ENCODE measurements around the gene GABRD. TPM values are rescaled to one million over a fixed set of nuclear protein-coding genes. Genes with fewer than 3 reads are reported as not detected.

GABRD gene
- total RNA-seq, 2 experiments from 2014 or later = not detected

GRCh38 chr1:2016123-2016522 is 3.0 kb upstream of the GABRD start:
- Mint-ChIP-seq H3K27ac (no peak overlapping the region), H3K4me3 (no peak overlapping the region), H3K4me1 (peaks cover 4% of the 10 kb centered on the region), H3K9me3 (no peaks in the 10 kb centered on the region), H3K36me3 (no peaks in the 10 kb centered on the region), H3K27me3 (peaks cover 50% of the 10 kb centered on the region)
- POLR2A ChIA-PET = no interaction called here
- ATAC-seq (ENCODE audit: low read depth) (no peak), DNase-seq (no peak)

- Mint-ChIP-seq H3K4me3 (no peak overlapping the region), H3K27me3 (peaks cover 46% of the 10 kb centered on the region)
- POLR2A ChIA-PET = interaction anchor here (0.5 kb wide), 1 partner anchor 595 kb away, joined by 3 read pairs; no protein-coding TSS in a partner anchor
Measured at GRCh38 chr1:2018217-2019171, 651 bp upstream of the GABRD start.

GRCh38 chr1:2019571-2020309 is 595 bp downstream of the GABRD start:
- Mint-ChIP-seq H3K9me3 (no peaks in the 10 kb centered on the region), H3K4me1 (peaks cover 4% of the 10 kb centered on the region), H3K27me3 (peaks cover 44% of the 10 kb centered on the region), H3K4me3 (no peak overlapping the region), H3K27ac (no peak overlapping the region), H3K36me3 (no peaks in the 10 kb centered on the region)
- POLR2A ChIA-PET = no interaction called here
- DNase-seq = peak; percentile 47
- ATAC-seq (ENCODE audit: low read depth) = no peak

More at GRCh38 chr1:2018217-2019171, 651 bp upstream of the GABRD start:
- Mint-ChIP-seq H3K4me1 (peaks cover 4% of the 10 kb centered on the region), H3K27ac (no peak overlapping the region), H3K36me3 (no peaks in the 10 kb centered on the region), H3K9me3 (no peaks in the 10 kb centered on the region)
- DNase-seq (no peak), ATAC-seq (ENCODE audit: low read depth) (no peak)

- Mint-ChIP-seq H3K4me3 (no peak overlapping the region), H3K9me3 (no peaks in the 10 kb centered on the region), H3K36me3 (no peaks in the 10 kb centered on the region), H3K27me3 (peaks cover 44% of the 10 kb centered on the region), H3K27ac (no peak overlapping the region), H3K4me1 (peaks cover 4% of the 10 kb centered on the region)
- DNase-seq (no peak), ATAC-seq (ENCODE audit: low read depth) (no peak)
- POLR2A ChIA-PET = no interaction called here
Measured at GRCh38 chr1:2020310-2020655, 1.1 kb downstream of the GABRD start.

GRCh38 chr1:2021550-2021949 is 2.4 kb downstream of the GABRD start:
- POLR2A ChIA-PET = no interaction called here
- no peak overlapping the region for H3K27ac Mint-ChIP-seq
- no peak for ATAC-seq (ENCODE audit: low read depth)
- H3K4me1 Mint-ChIP-seq = peaks cover 4% of the 10 kb centered on the region
- no peaks in the 10 kb centered on the region for H3K9me3 Mint-ChIP-seq
- peaks cover 37% of the 10 kb centered on the region for H3K27me3 Mint-ChIP-seq
- H3K4me3 Mint-ChIP-seq = no peak overlapping the region
- no peak for DNase-seq
- H3K36me3 Mint-ChIP-seq = no peaks in the 10 kb centered on the region

GRCh38 chr1:2022063-2022770 is 3.1 kb downstream of the GABRD start:
- H3K27me3 Mint-ChIP-seq = peaks cover 31% of the 10 kb centered on the region
- no peaks in the 10 kb centered on the region for H3K9me3 Mint-ChIP-seq
- POLR2A ChIA-PET = no interaction called here
- no peak for DNase-seq
- H3K27ac Mint-ChIP-seq = no peak overlapping the region
- H3K4me1 Mint-ChIP-seq = peaks cover 4% of the 10 kb centered on the region
- no peaks in the 10 kb centered on the region for H3K36me3 Mint-ChIP-seq
- no peak for ATAC-seq (ENCODE audit: low read depth)
- H3K4me3 Mint-ChIP-seq = no peak overlapping the region

GRCh38 chr1:2023187-2023586 is 4.0 kb downstream of the GABRD start:
- Mint-ChIP-seq H3K9me3 (no peaks in the 10 kb centered on the region), H3K27me3 (peaks cover 22% of the 10 kb centered on the region), H3K36me3 (no peaks in the 10 kb centered on the region), H3K4me1 (peaks cover 4% of the 10 kb centered on the region), H3K27ac (no peak overlapping the region), H3K4me3 (no peak overlapping the region)
- DNase-seq = no peak
- no peak for ATAC-seq (ENCODE audit: low read depth)
- POLR2A ChIA-PET = no interaction called here

- no peaks in the 10 kb centered on the region for H3K9me3 Mint-ChIP-seq
- no peaks in the 10 kb centered on the region for H3K4me1 Mint-ChIP-seq
- POLR2A ChIA-PET = no interaction called here
- DNase-seq (no peak), ATAC-seq (ENCODE audit: low read depth) (no peak)
- H3K27ac Mint-ChIP-seq = no peak overlapping the region
- peaks cover 17% of the 10 kb centered on the region for H3K27me3 Mint-ChIP-seq
- no peaks in the 10 kb centered on the region for H3K36me3 Mint-ChIP-seq
- no peak overlapping the region for H3K4me3 Mint-ChIP-seq
Measured at GRCh38 chr1:2024451-2024850, 5.3 kb downstream of the GABRD start.

GRCh38 chr1:2024887-2025286 is 5.7 kb downstream of the GABRD start:
- Mint-ChIP-seq H3K4me3 (no peak overlapping the region), H3K27ac (no peak overlapping the region), H3K4me1 (no peaks in the 10 kb centered on the region), H3K36me3 (no peaks in the 10 kb centered on the region), H3K9me3 (no peaks in the 10 kb centered on the region), H3K27me3 (peaks cover 15% of the 10 kb centered on the region)
- ATAC-seq (ENCODE audit: low read depth) (no peak), DNase-seq (no peak)
- POLR2A ChIA-PET = interaction anchor here (1.1 kb wide), 1 partner anchor 19 kb away, joined by 3 read pairs; no protein-coding TSS in a partner anchor

GRCh38 chr1:2025491-2025981 is 6.4 kb downstream of the GABRD start:
- H3K27me3 Mint-ChIP-seq = peaks cover 9% of the 10 kb centered on the region
- peak; percentile 51 for ATAC-seq (ENCODE audit: low read depth)
- H3K4me3 Mint-ChIP-seq = peak overlapping the region; percentile 40
- H3K9me3 Mint-ChIP-seq = no peaks in the 10 kb centered on the region
- no peaks in the 10 kb centered on the region for H3K4me1 Mint-ChIP-seq
- no peaks in the 10 kb centered on the region for H3K36me3 Mint-ChIP-seq
- DNase-seq = no peak
- POLR2A ChIA-PET = interaction anchor here (1.1 kb wide), 1 partner anchor 18 kb away, joined by 3 read pairs; no protein-coding TSS in a partner anchor
- peak overlapping the region; percentile 9 for H3K27ac Mint-ChIP-seq

GRCh38 chr1:2027961-2028583 is 8.9 kb downstream of the GABRD start:
- POLR2A ChIA-PET = no interaction called here

GRCh38 chr1:2028870-2029560 is 9.9 kb downstream of the GABRD start:
- no peak overlapping the region for H3K4me3 Mint-ChIP-seq
- no peaks in the 10 kb centered on the region for H3K4me1 Mint-ChIP-seq
- no peak overlapping the region for H3K27ac Mint-ChIP-seq
- no peaks in the 10 kb centered on the region for H3K36me3 Mint-ChIP-seq
- H3K9me3 Mint-ChIP-seq = no peaks in the 10 kb centered on the region
- H3K27me3 Mint-ChIP-seq = peaks cover 2% of the 10 kb centered on the region
- DNase-seq (peak; percentile 29), ATAC-seq (ENCODE audit: low read depth) (no peak)
- POLR2A ChIA-PET = no interaction called here

More at GRCh38 chr1:2027961-2028583, 8.9 kb downstream of the GABRD start:
- Mint-ChIP-seq H3K27ac (no peak overlapping the region), H3K27me3 (no peaks in the 10 kb centered on the region), H3K4me1 (no peaks in the 10 kb centered on the region), H3K4me3 (no peak overlapping the region), H3K36me3 (no peaks in the 10 kb centered on the region), H3K9me3 (no peaks in the 10 kb centered on the region)
- DNase-seq (no peak), ATAC-seq (ENCODE audit: low read depth) (no peak)
